UCSD-AML1 (cell line): ENCODE results near the gene ATIC.
"Not testable (repeated sequence)": the region's sequence is repeated elsewhere in the genome, so short reads cannot be mapped to it uniquely, and the experiment has no call there.

Experiments
- DNase-seq: peaks from one replicate; lab custom pipeline; 2025; ENCODE audit not compliant: unreplicated experiment; lab: John Stamatoyannopoulos, UW

The ATIC gene

DNA sequence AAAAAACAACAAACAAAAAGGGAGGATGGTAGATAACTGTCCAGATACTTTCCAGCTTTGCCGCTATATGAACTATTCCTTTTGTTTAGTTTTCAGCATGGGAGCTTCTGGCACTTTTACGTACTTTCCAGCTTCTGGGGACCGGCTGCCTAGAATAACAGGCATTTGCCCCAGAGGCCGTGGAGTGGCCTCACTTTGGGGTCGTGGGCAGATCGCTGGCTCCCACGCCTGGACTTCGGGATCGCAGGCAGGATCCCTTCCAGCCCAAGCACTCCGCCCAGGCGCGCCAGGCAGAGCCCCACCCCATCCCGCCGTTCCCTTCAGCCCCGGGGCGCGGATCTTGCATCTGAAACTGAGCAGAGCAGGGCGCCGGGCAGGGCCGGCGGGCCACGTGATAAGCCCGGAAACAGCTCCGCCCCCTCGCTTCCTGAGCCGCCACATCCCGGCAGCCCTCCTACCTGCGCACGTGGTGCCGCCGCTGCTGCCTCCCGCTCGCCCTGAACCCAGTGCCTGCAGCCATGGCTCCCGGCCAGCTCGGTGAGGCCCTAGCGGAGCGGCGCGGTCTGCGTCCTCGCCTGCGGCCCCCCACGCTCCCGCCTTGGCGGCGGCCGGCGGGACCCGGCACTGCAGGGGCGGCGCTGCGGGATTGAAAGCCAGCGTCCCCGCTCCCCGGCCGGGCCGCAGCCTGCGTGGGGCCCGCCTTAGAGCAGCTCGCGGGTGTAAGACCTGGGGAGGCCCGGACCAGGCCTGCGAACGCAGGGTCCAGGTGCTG, at the start of gene ATIC:
Gene ATIC (plus strand): TSS at position 435 of the 772 bp plus-strand sequence. CDS start 84 bp downstream, at position 519.
- peak; percentile 94 for DNase-seq

DNA sequence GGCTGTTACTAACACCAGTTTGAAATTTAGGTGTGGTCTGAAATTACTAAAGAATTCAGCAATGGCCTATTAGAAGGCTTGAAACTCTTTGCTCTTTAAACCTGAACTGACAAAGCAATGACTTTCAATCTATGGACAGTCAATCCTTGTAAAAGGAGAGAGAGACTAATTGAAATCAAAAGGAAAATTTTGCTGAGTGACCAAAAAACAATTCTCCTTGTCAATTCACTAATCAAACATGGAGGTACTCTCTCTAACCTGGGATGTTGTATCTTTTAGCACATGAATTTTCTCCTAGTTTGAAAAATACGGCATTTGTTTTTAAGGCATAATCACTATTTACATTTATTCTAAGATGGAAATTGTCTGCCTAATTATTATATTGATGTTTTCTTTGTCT, 49.6 kb upstream of the ATIC start:
- DNase-seq = no peak

DNA sequence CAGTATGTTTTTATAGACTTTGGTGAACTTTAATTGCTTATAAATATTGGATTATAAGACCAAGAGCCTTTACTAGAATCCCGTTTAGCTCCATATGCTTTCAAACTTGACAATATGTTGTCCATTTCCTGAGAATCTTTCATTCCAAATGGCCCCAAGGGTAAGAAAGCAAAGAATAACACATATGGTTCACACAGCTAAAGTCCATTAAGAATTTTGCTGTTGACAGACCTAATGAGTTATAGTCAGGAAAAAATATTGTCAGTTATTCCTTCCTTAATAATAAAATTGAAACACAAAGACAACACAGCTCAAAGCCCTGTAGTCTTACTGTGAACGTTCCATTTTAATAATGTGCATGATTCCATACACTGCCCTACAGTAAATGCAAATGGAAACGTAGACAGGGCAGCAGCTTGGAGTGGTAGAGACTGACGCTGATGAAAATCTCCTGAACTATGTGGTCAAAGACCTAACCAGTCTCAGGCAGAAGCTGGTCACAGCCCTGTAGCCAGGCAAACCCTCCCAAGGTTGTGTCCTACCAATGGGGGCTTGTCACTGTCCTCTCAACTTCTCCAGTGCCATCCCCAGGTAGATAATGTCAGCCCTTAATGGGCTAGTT, 49.0 kb upstream of the ATIC start:
- no peak for DNase-seq

DNA sequence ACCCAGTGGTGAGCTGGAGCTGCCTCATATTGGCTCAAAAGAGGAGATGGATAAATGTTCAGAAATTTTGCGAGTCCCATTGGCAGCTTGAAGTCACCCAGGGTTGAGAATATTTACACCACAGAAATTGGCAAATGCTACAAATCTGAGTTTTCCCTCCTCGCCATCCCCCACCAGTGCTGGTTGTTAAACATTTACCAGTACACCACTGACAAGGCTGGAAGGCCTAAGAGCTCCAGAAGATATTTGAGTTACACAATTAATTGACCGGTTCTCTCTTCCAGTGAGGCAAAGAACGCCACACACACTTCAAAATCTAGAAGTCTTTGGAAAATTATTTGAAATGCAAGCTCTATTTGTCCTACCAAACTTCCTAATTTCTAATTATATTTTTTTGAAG, 47.5 kb upstream of the ATIC start:
- no peak for DNase-seq

DNA sequence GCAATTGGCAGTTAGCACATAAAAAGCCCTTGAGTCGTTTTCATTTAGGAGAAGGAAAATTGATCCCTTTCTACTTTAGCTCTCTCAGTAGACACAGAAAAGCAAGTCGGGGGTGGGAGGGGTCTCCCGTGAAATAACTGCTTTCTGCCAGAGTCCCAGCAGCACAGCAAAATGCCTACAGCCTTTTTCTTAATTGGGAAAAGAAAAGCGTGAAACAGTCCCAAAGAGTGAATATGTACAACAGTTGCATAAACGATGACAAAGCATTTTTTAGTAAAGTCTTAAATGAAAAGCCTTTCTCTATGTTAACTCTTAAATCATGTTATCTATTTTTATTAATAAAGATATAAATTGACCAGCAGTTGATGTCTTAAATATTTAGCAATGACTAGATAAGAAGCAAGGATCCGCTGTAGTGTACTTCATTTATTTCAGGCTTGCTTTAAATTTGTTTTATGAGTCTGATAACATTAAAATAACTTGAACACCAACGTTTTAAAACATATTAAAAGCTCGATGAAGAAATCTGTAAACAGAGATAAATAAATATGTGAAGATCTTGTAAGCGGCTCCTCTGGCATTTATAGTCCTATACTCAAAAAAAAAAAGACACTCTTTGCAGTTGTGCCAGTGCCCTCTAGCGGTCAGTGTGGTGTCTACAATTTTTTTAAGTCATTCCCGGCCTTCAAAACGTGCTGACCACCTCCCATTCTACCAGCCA, 42.3 kb upstream of the ATIC start:
- DNase-seq = peak; percentile 17

DNA sequence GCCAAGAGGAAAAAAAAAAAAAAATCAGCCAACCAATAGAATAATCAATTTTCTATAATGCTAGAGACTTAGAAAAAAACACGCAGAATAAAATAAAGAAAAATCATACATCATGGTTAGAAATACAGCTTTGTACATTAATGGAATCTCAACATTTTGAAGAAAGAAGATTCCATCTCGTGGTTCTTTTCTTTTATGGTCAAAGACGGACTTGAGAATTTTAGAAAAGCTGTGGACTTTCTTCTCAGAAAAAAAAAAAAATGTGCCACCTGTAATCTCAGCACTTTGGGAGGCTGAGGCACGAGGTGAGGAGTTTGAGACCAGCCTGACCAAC, 41.8 kb upstream of the ATIC start:
- no peak for DNase-seq

DNA sequence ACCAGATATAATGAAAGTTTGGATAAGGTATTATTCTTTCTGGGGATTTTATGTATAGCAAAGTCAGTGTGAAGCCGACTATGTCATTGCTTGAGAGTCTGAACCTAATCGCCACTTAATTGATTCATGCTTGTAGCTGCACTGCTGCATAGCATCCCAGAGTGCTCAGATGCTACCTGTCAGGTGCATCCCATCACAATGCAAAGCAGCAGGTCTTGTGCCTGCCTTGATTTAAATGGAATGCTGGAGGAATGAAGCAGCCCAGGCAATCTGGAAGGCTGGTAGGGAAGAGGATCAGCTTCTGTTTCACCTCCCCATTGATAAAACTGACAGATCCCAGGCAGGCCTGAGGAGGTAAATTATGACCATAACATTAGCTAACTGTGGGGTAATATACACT, 40.4 kb upstream of the ATIC start:
- no peak for DNase-seq

DNA sequence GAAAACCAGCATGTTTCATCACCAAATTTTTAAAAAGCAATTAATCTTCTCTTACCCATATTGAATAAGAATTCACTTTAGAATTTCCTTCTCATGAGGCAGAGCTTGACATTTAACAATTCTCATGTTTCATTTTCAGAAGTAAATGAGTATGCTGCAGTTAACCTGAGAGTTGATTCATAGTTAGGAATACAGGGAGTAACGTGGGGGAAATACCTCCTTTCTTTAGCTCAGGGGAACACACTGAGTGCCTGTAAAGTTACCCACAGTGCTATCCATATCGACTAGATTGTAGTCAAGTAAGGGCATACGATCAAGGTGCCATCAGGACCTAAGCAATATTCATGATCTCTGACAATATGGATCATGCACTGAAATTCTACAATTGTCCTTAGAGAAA, 38.9 kb upstream of the ATIC start:
- DNase-seq = no peak

DNA sequence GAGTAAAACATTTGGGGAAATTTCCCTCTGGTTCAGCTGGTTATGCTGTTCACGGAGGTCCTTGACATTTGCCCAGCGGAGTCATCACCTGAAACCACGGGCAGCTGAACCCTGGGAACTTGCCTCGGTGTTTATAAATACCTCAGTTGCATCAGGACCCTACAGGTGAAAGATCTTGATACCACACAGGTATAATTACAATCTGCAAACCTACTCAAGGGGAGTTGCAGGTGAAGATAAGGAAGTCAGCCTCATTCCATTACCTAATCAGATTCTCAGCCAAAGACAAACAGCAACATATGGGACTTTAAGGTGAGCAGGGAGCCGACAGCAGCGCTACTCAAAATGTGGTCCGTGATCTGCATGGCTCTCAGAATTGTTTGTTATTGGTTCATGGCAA, 37.0 kb upstream of the ATIC start:
- no peak for DNase-seq

DNA sequence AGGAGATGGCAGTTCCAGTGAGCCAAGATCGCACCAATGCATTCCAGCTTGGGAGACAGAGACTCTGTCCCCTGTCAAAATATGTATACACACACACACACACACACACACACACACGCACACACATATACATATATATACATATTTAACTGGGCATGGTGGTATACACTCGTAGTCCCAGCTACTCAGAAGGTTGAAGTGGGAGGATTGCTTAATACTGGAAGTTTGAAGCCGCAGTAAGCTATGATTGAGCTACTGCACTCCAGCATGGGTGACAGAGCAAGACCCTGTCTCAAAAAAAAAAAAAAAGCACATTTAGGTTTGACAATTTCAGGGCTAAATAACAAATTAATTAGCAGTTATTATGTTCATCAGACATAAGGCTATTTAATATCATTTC, 36.0 kb upstream of the ATIC start:
- no peak for DNase-seq

DNA sequence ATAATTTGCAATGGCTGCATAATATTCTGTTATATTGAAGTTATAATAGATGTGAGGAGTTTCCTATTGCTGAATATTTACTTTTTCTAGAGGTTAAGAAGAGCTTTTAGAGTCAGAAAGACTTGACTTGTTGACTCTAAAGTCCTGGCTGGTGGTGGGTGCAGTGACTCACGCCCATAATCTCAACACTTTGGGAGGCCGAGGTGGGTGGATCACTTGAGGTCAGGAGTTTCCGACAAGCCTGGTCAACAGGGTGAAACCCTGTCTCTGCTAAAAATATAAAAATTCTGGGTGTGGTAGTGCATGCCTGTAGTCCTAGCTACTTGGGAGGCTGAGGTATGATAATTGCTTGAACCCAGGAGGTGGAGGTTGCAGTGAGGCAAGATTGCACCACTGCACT, 33.9 kb upstream of the ATIC start:
- DNase-seq = no peak

DNA sequence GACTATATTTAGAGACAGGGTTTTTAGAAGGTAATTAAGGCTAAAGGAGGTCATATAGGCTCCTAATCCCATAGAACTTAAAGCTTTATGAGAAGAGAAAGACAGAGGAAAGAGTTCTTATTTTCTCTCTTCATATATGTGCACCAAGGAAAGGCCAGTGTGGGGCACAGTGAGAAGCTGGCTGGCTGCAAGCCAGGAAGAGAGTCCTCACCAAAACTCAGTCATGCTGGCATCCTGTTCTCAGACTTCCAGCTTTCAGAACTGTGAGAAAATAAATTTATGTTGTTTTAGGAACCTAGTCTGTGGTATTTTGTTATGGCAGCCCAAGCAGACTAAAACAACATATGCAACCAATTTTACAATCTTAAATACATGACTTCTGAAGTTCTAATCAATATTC, 31.5 kb upstream of the ATIC start:
- DNase-seq = no peak

DNA sequence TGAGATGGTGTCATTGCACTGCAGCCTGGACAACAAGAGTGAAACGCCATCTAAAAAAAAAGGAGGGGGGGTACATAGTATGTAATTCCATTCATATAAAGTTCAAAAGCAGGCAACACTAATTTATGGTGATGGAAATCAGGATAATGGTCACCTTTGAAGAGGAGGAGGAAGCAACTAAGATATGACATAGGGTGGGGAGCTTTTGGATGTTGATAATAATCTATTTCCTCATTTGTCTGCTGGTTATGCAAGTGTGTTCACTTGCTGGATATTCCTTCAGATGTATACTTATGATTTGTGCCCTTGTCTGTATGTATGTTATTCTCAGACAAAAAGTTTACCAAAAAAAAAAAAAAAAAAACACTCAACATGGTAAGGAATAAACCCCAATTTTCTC, 28.6 kb upstream of the ATIC start:
- no peak for DNase-seq

DNA sequence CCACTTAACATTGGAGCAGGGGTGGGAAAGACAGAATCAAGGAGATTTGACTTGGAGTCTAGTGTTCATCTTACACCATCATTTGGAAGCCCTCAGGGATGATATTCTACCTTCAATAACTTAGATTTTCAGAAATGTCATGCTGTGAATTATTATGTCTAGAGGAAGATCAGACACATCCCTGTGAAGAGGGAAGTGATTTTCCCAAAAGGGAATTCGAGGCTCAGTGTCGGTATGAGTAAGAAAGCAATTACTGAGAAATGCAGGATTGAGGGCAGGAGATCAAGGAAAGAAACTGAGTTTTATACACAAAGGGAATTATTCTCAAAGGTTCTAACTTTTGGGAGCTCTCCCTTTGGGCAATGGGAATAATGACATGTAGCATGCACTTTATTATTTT, 25.6 kb upstream of the ATIC start:
- no peak for DNase-seq

DNA sequence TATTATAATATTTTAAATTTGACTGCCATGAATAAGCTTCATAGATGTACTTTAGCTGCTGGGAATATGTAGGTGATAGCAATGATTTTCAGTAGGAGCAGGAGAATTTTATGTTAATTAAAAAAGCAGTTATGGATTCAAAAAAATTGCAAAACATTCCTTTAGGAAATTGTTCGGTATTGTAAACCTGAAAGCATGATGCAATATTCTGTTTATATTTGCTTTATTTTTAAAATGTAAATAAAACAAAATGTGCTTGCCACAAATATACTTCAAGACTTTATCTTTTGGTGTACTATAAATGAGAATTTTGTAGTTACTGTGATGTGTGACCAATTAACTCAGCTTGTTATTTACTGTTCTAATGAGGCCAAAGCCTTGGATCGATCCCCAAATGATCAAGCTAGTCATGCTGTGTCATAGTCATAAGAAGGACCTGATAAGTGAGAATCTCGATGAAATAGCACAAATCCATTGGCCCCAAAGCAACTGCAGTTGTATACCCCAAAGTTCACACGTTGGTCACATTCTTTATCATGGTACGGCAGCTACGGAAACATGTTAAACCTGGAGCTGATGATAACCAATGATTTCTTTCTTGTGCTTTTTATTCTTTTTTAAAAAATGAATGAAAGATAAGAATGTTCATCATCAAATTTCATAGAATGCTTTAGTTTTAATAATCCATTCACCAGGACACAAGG, 23.6 kb upstream of the ATIC start:
- no peak for DNase-seq

DNA sequence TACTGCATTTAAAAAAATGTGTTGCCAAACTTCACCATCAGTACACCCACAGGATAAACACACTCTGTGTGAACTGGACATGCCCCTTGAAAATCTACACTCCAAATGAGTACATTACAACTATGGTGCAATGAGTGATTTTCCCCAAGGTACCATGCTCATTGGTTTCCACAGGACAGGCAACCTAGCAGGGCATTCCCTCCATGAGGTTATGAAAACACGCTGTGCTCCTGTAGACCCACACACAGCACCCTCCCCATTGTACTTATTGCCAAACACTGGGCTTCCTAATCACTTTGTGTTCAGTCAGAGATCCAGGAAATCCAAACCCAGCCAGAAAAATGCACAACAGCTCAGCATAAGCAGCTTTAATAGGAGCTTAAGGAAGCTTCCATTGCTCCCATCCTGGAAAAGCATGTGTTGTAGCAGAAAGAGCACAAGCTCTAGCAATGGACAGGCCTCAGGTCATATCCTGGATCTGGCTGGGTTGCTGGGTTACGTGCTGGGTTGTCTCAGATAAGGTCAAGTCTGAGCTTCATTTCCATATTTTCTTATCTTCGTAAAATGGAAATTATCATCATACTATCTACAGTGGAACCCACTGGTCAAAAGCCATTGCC, 20.8 kb upstream of the ATIC start:
- DNase-seq = no peak

DNA sequence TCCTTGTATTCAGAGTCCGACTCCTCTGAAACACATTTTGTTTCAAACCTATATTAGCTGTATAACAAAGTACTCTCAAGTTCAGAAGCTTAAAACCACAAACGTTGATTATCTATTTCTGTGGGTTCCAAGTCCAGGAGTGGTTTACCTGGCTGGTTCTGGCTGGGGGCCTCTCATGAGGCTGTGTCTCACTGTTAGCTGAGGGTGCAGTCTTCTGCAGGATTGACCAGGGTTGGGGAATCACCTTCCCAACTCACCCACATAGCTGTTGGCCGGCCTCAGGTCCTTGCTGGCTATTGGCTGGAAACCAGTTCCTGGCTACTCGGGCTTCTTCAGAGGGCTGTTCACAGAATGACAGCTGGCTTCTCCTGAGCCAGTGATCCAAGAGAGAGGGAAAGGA, 18.0 kb upstream of the ATIC start:
- no peak for DNase-seq

DNA sequence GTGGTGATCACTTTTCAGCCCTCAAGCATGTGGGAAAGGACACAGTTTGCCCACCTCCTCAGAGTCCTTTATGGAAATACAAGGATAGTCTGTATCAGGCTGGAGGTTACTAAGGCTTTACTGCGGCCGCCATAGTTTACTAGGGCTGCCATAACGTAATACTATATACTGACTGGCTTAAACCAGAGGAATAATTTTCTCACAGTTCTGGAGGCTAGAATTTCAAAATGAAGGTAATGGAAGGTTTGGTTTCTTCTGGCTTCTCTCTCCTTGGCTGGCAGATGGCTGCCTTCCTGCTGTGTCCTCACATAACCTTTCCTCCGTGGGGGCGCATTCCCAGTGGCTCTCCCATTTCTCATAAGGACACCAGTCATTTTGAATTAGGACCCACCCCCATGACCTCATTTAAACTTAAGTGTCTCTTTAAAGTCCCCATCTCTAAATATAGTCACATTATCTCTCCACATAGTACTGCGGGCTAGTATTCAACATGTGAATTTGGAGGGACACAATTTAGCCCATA, 12.5 kb upstream of the ATIC start:
- DNase-seq = no peak

DNA sequence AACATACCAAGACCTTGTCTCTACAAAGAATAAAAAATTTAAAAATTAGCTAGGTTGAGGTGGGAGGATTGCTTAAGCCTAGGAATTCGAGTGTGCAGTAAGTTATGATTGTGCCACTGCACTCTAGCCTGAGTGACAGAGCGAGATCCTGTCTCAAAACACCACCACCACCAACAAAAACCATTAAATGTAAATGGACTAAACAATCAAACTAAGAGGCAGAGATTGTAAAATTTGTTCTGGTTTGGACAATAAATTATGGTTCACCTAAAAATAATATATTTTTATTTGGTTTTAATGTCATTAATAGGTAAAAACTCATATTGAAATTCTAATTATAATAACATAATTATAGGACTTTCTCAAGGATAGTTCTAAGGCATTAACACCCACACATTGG, 9.9 kb upstream of the ATIC start:
- DNase-seq = no peak

DNA sequence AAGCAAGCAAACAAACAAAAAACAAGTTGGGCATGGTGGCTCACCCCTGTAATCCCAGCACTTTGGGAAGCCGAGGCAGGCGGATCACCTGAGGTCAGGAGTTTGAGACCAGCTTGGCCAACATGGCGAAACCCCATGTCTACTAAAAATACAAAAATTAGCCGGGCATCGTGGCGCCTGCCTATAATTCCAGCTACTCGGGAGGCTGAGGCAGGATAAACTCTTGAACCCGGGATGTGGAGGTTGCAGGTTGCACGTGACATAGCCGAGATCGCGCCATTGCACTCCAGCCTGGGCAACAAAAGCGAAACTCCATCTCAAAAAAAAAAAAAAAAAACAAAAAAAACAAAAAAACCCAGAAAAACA, 617 bp upstream of the ATIC start:
- DNase-seq = not testable (repeated sequence)

DNA sequence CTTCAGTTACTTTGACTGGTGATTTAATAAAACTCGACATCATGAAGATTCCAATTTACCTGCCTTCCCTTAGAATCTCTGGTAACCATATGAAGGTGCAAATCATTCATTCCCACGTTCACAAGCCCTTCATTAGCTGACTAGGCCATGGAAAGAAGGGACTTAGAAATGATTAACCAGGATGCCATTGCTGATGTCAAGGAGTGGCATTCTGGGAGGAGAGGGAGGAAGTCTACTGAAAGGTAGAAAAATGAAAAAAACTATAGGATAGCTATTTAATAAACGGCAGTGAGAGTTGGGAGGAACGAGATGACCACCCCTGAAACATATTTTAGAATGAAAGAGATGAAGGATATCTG, 1.4 kb downstream of the ATIC start:
- DNase-seq = no peak
